Prostate gland (tissue), 2 donors: Measurements from ENCODE around the gene ABCB8. TPM values are rescaled to one million over a fixed set of nuclear protein-coding genes. Genes with fewer than 3 reads are reported as not detected.

ENCODE experiments used
- DNase-seq: peaks from one replicate; pipeline ENCODE4 v3.0.0-alpha.2; 2019; ENCODE audit warnings: low spot score
- H3K27ac ChIP-seq, 2 donors: fragments of 200-600 bp; sonication (generic); 2 replicates each; pipeline ENCODE4 v1.5.1; 2017 to 2019
- H3K27me3 ChIP-seq: fragments of 200-600 bp; sonication (generic); replicated peaks from 2 replicates; pipeline ENCODE4 v1.5.1; 2019; ENCODE audit not compliant: insufficient read depth
- H3K36me3 ChIP-seq, 2 donors: fragments of 200-600 bp; sonication (generic); 1 replicate in 1 of 2; 2 replicates in 1 of 2; pipeline versions ENCODE4 v1.5.1 to v1.8.1; 2017 to 2019
- H3K4me1 ChIP-seq: fragments of 200-600 bp; sonication (generic); replicated peaks from 2 replicates; pipeline ENCODE4 v1.5.1; 2019
- H3K4me3 ChIP-seq, 2 donors: fragments of 200-600 bp; sonication (generic); 2 replicates each; pipeline ENCODE4 v1.5.1; 2017 to 2019
- H3K9me3 ChIP-seq: fragments of 200-600 bp; sonication (generic); 2 replicates; pipeline ENCODE4 v1.5.1; 2017
- CTCF ChIP-seq, 4 experiments: fragments of 200-600 bp in 2 of 4; fragments of 450-650 bp in 2 of 4; sonication (generic) in 2 of 4; IDR thresholded peaks; 1 replicate in 3 of 4; 2 replicates in 1 of 4; pipeline ENCODE4 v1.5.1; 2016 to 2019; ENCODE audit warnings: antibody characterized with exemption in 4 of 4, mild to moderate bottlenecking in 2 of 4, moderate library complexity in 2 of 4
- POLR2A ChIP-seq: fragments of 450-650 bp; IDR thresholded peaks from one replicate; pipeline ENCODE4 v1.6.1; 2016; ENCODE audit warnings: antibody characterized with exemption, mild to moderate bottlenecking
- POLR2AphosphoS5 ChIP-seq: sonication (generic); formaldehyde crosslinking; IDR thresholded peaks from one replicate; pipeline ENCODE4 v1.6.1; 2017; ENCODE audit warnings: antibody characterized with exemption
- WGBS: methylation state at CpG from one replicate; pipeline ENCODE4 v1.1.5; 2018; 5-methylcytosine and 5-hydroxymethylcytosine counted together
- intact Hi-C: fragments of 100-400 bp; cut with DNase I; formaldehyde crosslinking; loops from one replicate; pipeline ENCODE4 v1.14.2; 2022
- total RNA-seq, 2 donors: library from RNA; depleted of rRNA; stranded (reverse); fragments of >200 nt; gene quantifications; one replicate each; pipeline ENCODE4 v1.1.0, GENCODE V29; 2016

Gene ABCB8
- total RNA-seq, 2 donors from 2014 or later = 26.4 to 50.6 TPM

- Histone ChIP-seq H3K36me3 (peaks cover 23 to 34% of the 10 kb centered on the region in 2 donors), H3K27ac (no peak overlapping the region), H3K4me1 (no peaks in the 10 kb centered on the region), H3K9me3 (no peaks in the 10 kb centered on the region), H3K27me3 (no peaks in the 10 kb centered on the region), H3K4me3 (no peak overlapping the region)
- no peak for DNase-seq
- no peak for TF ChIP-seq POLR2A
- TF ChIP-seq CTCF (IDR thresholded peaks at IDR 0.05) = no peak
- TF ChIP-seq POLR2AphosphoS5 = no peak
- intact Hi-C loops = no loop called here
- 79% methylated on average over 12 of the region's 12 CpGs for WGBS
Observed at GRCh38 chr7:151068069-151068773, 40.0 kb downstream of the ABCB8 start.

- Histone ChIP-seq H3K4me3 (no peak overlapping the region), H3K4me1 (no peaks in the 10 kb centered on the region), H3K27me3 (no peaks in the 10 kb centered on the region), H3K9me3 (no peaks in the 10 kb centered on the region), H3K36me3 (peaks cover 15 to 32% of the 10 kb centered on the region in 2 donors), H3K27ac (no peak overlapping the region)
- TF ChIP-seq POLR2A = no peak
- intact Hi-C loops = no loop called here
- 88% methylated on average over 14 of the region's 17 CpGs for WGBS
- DNase-seq = no peak
Observed at GRCh38 chr7:151069841-151070573, 41.8 kb downstream of the ABCB8 start.

GRCh38 chr7:151070574-151070960, 42.3 kb downstream of the ABCB8 start:
- H3K4me3 ChIP-seq = no peak overlapping the region
- H3K27me3 ChIP-seq = no peaks in the 10 kb centered on the region
- H3K4me1 ChIP-seq = no peaks in the 10 kb centered on the region
- H3K27ac ChIP-seq = no peak overlapping the region
- H3K36me3 ChIP-seq = peaks cover 11 to 37% of the 10 kb centered on the region in 2 donors
- TF ChIP-seq CTCF (IDR thresholded peaks at IDR 0.05) = no peak
- TF ChIP-seq POLR2A = no peak
- no peak for TF ChIP-seq POLR2AphosphoS5
- DNase-seq = no peak
- intact Hi-C loops = no loop called here
- WGBS = 92% methylated on average over 15 of the region's 15 CpGs
- no peaks in the 10 kb centered on the region for H3K9me3 ChIP-seq

- Histone ChIP-seq H3K27ac (no peak overlapping the region), H3K4me3 (no peak overlapping the region), H3K36me3 (peaks cover 10 to 38% of the 10 kb centered on the region in 2 donors), H3K27me3 (no peaks in the 10 kb centered on the region), H3K9me3 (no peaks in the 10 kb centered on the region), H3K4me1 (no peaks in the 10 kb centered on the region)
- TF ChIP-seq POLR2A = no peak
- TF ChIP-seq POLR2AphosphoS5 = no peak
- no peak for TF ChIP-seq CTCF (IDR thresholded peaks at IDR 0.05)
- intact Hi-C loops = no loop called here
- 90% methylated on average over 39 of the region's 39 CpGs for WGBS
- no peak for DNase-seq
Observed at GRCh38 chr7:151071032-151071866, 43.0 kb downstream of the ABCB8 start.

- intact Hi-C loops = no loop called here
- H3K27ac ChIP-seq = no peak overlapping the region
- DNase-seq = no peak
- no peaks in the 10 kb centered on the region for H3K27me3 ChIP-seq
- peaks cover 10 to 29% of the 10 kb centered on the region in 2 donors for H3K36me3 ChIP-seq
- no peaks in the 10 kb centered on the region for H3K9me3 ChIP-seq
- no peak overlapping the region for H3K4me3 ChIP-seq
- 90% methylated on average over 17 of the region's 17 CpGs for WGBS
- no peak for TF ChIP-seq CTCF (IDR thresholded peaks at IDR 0.05)
- TF ChIP-seq POLR2A = no peak
- TF ChIP-seq POLR2AphosphoS5 = no peak
- H3K4me1 ChIP-seq = no peaks in the 10 kb centered on the region
Observed at GRCh38 chr7:151073990-151074389, 45.7 kb downstream of the ABCB8 start.
